ENCODE results near the gene HNRNPR.

- no peak for TF ChIP-seq POLR2AphosphoS5 (IDR thresholded peaks at IDR 0.05)
- no peak for TF ChIP-seq CTCF (IDR thresholded peaks at IDR 0.05)
- no peak for TF ChIP-seq EP300 (IDR thresholded peaks at IDR 0.05)
- TF ChIP-seq POLR2A (IDR thresholded peaks at IDR 0.05), result no peak
Observed at GRCh38 chr1:23304140-23304620, 39.9 kb downstream of the HNRNPR start.

Measured in sigmoid colon (tissue), 4 donors.